ENCODE data around the gene PTPRD.
"Not testable (repeated sequence)": the region's sequence is repeated elsewhere in the genome, so short reads cannot be mapped to it uniquely, and the experiment has no call there.

The PTPRD gene

DNA sequence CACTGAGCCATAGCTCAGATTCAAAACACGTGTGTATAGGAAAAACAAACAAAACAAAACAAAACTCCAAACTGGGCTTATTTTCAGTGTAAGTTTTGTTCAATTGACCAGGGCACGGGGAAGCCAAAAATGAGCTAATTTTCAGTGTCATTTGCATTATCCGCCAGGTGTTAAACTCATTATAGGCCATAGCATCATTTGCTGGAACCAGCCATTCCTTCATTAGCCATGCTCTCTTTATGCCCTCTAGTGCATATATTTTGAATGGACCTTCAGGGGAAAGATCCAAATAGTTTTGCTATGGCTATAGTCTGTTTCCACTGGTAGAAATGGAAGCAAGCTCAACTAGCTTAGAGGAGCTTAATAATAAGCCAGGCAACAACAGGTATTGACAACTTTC, 1608.0 kb downstream of the PTPRD start:
- ChIA-PET POLR2A (no interaction called here), CTCF (no interaction called here)
- TF ChIP-seq, protein P1, sequence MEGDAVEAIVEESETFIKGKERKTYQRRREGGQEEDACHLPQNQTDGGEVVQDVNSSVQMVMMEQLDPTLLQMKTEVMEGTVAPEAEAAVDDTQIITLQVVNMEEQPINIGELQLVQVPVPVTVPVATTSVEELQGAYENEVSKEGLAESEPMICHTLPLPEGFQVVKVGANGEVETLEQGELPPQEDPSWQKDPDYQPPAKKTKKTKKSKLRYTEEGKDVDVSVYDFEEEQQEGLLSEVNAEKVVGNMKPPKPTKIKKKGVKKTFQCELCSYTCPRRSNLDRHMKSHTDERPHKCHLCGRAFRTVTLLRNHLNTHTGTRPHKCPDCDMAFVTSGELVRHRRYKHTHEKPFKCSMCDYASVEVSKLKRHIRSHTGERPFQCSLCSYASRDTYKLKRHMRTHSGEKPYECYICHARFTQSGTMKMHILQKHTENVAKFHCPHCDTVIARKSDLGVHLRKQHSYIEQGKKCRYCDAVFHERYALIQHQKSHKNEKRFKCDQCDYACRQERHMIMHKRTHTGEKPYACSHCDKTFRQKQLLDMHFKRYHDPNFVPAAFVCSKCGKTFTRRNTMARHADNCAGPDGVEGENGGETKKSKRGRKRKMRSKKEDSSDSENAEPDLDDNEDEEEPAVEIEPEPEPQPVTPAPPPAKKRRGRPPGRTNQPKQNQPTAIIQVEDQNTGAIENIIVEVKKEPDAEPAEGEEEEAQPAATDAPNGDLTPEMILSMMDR (IDR thresholded peaks at IDR 0.05; ENCODE audit: insufficient read depth, low read length, missing control alignments) = no peak
- no peak for DNase-seq (ENCODE audit: low read depth, low spot score)
- no peak overlapping the region for H3K4me3 ChIP-seq (ENCODE audit: low read depth, low read length)

DNA sequence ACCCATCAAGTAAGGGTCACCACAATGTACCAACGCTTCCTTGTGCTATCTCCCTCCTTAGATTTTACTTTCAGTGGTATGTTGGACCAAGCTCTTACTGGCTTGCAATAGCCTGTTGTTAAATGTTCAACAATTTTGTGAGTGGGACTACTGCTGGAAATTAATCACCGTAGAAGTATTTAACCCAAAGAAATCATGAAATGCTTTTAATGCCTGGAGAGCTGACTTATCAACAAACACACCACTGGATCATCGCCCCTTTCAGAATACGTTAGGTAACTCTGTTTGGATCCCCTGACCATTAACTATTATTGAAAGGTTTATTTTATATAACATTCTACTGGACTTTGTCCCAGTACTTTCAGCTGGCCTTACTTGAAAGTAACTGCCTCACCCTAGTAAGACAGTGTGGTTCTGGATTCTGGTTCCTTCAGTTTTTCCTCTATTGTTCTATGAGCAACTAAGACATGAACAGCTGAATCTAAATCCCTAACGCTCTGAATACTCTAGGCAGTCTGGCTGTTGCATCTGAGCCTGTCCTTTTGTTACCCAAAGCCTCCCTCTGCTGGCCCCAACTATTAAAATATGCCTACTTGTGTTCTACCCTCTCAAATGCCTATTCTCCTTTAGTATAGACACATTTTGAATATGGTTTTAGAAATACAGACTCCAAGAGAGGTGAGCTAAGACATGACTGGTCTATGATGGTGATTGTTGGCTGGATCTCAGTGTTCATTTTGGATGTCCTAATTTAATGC, 1609.8 kb downstream of the PTPRD start:
- CTCF ChIA-PET = no interaction called here
- POLR2A ChIA-PET = no interaction called here
- H3K4me3 ChIP-seq (ENCODE audit: low read depth, low read length) = no peak overlapping the region
- TF ChIP-seq, protein P1 (IDR thresholded peaks at IDR 0.05; ENCODE audit: insufficient read depth, low read length, missing control alignments) = no peak
- no peak for DNase-seq (ENCODE audit: low read depth, low spot score)

DNA sequence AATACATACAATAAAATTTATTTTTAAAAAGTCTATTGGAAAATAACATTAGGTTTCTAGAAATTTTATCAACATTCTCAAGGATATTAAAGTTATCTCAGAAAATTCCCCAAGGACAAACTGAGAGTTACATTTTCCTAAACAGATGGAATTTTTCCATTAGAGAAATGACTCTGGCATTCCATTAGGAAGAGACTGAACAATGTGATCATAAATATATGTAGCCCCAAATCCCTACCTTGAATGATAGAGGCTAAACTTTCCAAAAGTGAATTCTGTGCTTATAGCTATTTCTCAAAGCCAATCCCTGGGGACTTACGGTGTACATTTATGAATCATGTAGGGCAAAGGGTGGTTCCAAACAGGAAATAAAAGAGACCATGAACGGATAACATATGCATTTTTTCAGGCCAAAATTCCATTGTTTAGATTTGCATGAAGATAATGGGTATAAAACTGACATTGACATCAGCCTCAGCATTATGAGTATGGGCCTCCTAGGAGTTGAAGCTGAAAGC, 1632.2 kb downstream of the PTPRD start:
- TF ChIP-seq, protein P1 (IDR thresholded peaks at IDR 0.05; ENCODE audit: insufficient read depth, low read length, missing control alignments) = no peak
- ChIA-PET CTCF (no interaction called here), POLR2A (no interaction called here)
- no peak overlapping the region for H3K4me3 ChIP-seq (ENCODE audit: low read depth, low read length)
- no peak for DNase-seq (ENCODE audit: low read depth, low spot score)

DNA sequence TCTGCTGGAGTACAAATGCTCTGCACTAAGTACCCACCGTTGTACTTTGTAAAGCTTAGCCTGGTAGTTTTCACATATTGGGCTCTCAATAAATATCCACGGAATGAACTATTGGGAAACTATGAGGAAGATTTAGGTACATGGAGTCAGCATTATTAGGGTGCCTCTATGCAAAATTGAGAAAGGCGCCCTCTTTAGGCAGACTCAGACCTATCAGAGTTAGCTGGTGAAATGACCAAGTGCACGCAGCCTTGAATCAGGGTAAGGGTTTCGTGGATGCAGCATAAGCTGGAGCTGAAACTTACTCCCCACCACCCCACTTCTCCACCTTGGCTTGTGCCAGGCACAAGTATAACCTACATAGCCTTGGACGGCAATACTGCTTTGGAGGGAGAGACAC, 1634.5 kb downstream of the PTPRD start:
- TF ChIP-seq, protein P1 (IDR thresholded peaks at IDR 0.05; ENCODE audit: insufficient read depth, low read length, missing control alignments) = no peak
- CTCF ChIA-PET = no interaction called here
- H3K4me3 ChIP-seq (ENCODE audit: low read depth, low read length) = no peak overlapping the region
- no peak for DNase-seq (ENCODE audit: low read depth, low spot score)
- POLR2A ChIA-PET = no interaction called here

DNA sequence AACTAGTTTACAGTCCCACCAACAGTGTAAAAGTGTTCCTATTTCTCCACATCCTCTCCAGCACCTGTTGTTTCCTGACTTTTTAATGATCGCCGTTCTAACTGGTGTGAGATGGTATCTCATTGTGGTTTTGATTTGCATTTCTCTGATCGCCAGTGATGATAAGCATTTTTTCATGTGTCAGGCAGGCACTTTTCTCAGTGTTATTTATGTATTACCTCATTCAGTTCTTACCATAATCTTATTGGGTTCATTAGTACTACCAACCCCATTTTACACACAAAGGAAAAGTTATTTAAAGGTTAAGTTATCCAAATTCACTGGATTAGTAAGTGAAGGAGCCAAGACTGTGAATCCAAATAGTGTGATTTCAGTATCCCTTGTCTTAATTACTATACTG, 1644.5 kb downstream of the PTPRD start:
- POLR2A ChIA-PET; H3K4me3 ChIP-seq (ENCODE audit: low read depth, low read length); CTCF ChIA-PET; DNase-seq (ENCODE audit: low read depth, low spot score): not testable (repeated sequence)

DNA sequence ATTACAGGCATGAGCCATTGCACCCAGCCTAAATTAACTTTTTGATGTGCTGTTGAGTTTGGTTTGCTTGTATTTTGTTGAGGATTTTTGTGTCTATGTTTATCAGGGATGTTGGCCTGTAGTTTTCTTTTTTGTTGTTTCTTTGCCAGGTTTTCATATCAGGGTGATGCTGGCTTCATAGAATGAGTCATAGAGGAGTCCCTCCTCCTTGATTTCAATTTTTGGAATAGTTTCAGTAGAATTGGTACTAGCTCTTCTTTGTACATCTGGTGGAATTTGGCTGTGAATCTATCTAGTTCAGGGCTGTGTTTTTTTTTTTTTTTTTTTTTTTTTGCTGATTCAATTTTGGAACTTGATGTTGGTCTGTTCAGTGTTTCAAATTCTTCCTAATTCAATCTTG, 1648.9 kb downstream of the PTPRD start:
- ChIA-PET CTCF (no interaction called here), POLR2A (no interaction called here)
- TF ChIP-seq, protein P1 (IDR thresholded peaks at IDR 0.05; ENCODE audit: insufficient read depth, low read length, missing control alignments) = no peak

DNA sequence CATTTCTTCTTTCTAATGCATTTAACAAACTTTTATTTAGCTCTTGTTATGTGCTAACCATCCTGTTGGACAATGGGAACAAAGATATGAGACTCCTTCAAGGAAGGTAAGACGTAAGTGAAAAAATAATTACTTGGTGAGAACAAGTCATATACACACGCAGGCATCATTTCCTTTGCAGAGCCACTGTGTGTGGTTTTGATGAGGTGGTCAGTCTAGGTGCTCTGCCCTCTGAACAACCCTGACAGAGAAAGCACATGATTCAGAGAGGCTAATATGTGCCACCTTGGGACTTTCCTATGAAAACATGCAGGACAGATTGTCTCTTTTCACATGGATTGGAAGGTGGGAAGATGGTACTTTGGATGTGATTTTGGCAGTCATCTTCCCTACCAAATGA, 1650.7 kb downstream of the PTPRD start:
- no peak overlapping the region for H3K4me3 ChIP-seq (ENCODE audit: low read depth, low read length)
- DNase-seq (ENCODE audit: low read depth, low spot score) = no peak
- TF ChIP-seq, protein P1 (IDR thresholded peaks at IDR 0.05; ENCODE audit: insufficient read depth, low read length, missing control alignments) = no peak
- ChIA-PET CTCF (no interaction called here), POLR2A (no interaction called here)

More for the DNA sequence above, 1648.9 kb downstream of the PTPRD start:
- no peak for DNase-seq (ENCODE audit: low read depth, low spot score)
- no peak overlapping the region for H3K4me3 ChIP-seq (ENCODE audit: low read depth, low read length)

All from AG04449 (cell line).